GM12892 (cell line): Measurements from ENCODE around the gene ARID5A.

Source experiments
- POLR2A ChIP-seq: IDR thresholded peaks from 2 replicates; pipeline ENCODE4 v1.6.1; 2011; ENCODE audit warnings: low read depth, low read length, control low read depth
- TAF1 ChIP-seq: IDR thresholded peaks from 2 replicates; pipeline ENCODE4 v1.6.1; 2011; ENCODE audit warnings: low read depth, mild to moderate bottlenecking, control low read depth, low read length, borderline replicate concordance

- TF ChIP-seq POLR2A (no peak), TAF1 (no peak)
Observed at GRCh38 chr2:96591054-96591453, 54.5 kb downstream of the ARID5A start.
